IPS-20b (cell line): ENCODE results near the gene MYOM3.

Experiments used
- H3K27ac ChIP-seq: one replicate; pipeline ENCODE4 v1.5.1; 2013; ENCODE audit warnings: low read length
- H3K27me3 ChIP-seq: 2 replicates; pipeline ENCODE4 v1.6.1; 2013; ENCODE audit warnings: mild to moderate bottlenecking, low read length, inconsistent platforms; ENCODE audit not compliant: insufficient read depth
- H3K36me3 ChIP-seq: 2 replicates; pipeline ENCODE4 v1.6.1; 2013; ENCODE audit warnings: low read depth, mild to moderate bottlenecking, inconsistent platforms, low read length, moderate library complexity; ENCODE audit not compliant: insufficient read depth
- H3K4me1 ChIP-seq: 2 replicates; pipeline ENCODE4 v1.6.1; 2013; ENCODE audit warnings: mild to moderate bottlenecking, control low read depth, inconsistent platforms, low read length, moderate library complexity; ENCODE audit not compliant: insufficient read depth
- H3K4me3 ChIP-seq: 2 replicates; pipeline ENCODE4 v1.5.1; 2013; ENCODE audit warnings: mild to moderate bottlenecking, low read length, inconsistent platforms
- H3K9ac ChIP-seq: 2 replicates; pipeline ENCODE4 v1.6.1; 2013; ENCODE audit warnings: low read depth, mild to moderate bottlenecking, inconsistent platforms, low read length, moderate library complexity
- H3K9me3 ChIP-seq: 2 replicates; pipeline ENCODE4 v1.6.1; 2013; ENCODE audit warnings: mild to moderate bottlenecking, low read depth, low read length, inconsistent platforms; ENCODE audit not compliant: insufficient read depth

MYOM3 gene

DNA sequence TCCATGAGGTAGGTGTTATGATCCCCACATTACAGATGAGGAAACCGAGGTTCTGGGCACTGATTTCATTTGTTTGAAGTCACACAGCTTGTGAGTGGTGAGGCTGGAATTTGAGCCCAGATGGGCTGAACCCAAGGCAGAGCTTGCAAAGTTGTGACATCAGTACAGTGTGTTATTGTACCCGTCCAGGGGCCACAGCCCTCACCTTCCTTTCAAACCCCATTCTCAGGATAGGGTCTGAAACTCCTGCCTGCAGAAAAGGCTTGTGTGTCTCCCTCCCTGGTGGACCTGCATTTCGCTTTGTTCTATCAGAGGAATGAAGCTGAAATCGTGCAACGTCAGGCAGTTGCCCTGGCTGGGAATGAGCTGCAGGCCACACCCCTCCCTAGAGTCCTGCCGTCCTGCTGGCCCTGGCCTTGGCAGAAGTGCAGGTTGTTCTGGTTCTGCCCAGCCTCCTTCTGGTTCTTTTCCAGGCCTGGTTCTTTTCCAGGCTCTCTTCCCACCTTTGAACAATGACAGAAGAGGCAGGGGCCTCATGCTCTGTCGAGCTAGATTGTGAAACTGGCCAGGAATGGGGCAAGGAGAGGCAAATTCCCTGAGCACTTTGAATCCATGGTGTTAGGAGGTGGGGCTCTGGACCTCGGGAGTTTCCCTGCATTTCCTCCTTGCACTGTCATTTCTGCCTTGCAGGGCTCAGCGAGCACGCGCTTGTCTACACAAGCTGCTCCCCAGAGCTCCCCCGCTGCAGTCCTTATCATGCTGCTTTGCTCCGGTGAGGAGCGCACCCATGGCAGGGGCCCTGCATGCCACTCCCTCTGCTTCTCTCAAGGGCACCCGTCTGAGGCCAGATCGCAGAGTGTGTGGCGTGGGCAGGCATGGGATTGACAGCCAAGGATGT is 8.2 kb upstream of the MYOM3 start:
- no peak overlapping the region for H3K9ac ChIP-seq
- H3K27ac ChIP-seq = no peak overlapping the region
- H3K9me3 ChIP-seq = no peaks in the 10 kb centered on the region
- no peaks in the 10 kb centered on the region for H3K27me3 ChIP-seq
- H3K4me3 ChIP-seq = no peak overlapping the region
- H3K4me1 ChIP-seq = no peaks in the 10 kb centered on the region
- H3K36me3 ChIP-seq = no peaks in the 10 kb centered on the region

DNA sequence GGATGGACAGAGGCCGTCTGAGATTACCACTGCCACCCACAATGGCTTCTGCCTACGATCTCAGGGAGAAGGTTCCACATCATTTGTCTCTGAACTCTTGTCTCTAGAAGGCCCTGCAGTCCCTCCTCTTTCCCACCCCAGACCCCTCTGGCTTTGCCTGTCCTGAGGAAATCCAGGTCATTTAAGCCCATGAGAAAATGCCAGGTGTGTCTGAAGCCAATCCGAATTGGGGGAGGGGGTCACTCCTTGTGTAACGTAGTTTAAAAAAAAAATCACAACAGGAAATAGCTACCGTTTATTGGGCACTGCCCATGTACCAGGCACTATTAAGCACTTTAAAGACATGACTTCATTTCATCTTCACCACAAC is 7.5 kb upstream of the MYOM3 start:
- no peak overlapping the region for H3K9ac ChIP-seq
- no peaks in the 10 kb centered on the region for H3K36me3 ChIP-seq
- no peaks in the 10 kb centered on the region for H3K9me3 ChIP-seq
- H3K4me1 ChIP-seq = no peaks in the 10 kb centered on the region; the same call in 1 of the 2 replicates
- no peaks in the 10 kb centered on the region for H3K27me3 ChIP-seq
- no peak overlapping the region for H3K27ac ChIP-seq
- H3K4me3 ChIP-seq = no peak overlapping the region

GRCh38 chr1:24118410-24119242 is 6.7 kb upstream of the MYOM3 start:
- no peak overlapping the region for H3K27ac ChIP-seq
- H3K9ac ChIP-seq = no peak overlapping the region
- no peaks in the 10 kb centered on the region for H3K36me3 ChIP-seq
- no peak overlapping the region for H3K4me3 ChIP-seq
- H3K4me1 ChIP-seq = no peaks in the 10 kb centered on the region; the same call in 1 of the 2 replicates
- no peaks in the 10 kb centered on the region for H3K9me3 ChIP-seq
- no peaks in the 10 kb centered on the region for H3K27me3 ChIP-seq

DNA sequence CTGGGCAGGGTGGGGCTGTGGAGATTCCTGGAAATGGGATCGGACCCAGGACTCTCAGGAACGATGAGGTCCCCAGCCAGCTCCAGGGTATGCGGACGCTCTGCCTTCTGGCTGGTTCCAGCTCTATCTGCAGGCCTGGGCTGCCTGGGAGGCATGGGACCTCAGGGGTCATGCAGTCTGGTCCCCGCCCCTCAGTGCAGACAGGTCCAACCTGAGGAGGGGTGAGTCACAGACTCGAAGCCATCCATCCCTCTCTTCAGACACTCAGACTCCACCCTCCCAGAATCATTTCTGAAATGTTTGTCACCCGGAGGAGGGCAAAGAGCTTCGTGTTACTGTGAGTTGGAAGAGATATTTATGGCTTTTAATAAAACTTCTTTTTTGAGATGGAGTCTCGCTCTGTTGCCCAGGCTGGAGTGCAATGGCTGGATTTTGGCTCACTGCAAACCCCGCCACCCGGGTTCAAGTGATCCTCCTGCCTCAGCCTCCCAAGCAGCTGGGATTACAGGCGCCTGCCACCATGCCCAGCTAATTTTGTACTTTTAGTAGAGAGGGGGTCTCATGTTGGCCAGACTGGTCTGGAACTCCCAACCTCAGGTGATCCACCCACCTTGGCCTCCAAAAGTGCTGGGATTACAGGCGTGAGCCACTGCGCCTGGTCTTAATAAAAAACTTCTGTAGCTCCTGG is 5.9 kb upstream of the MYOM3 start:
- Histone ChIP-seq H3K4me3 (no peak overlapping the region), H3K27me3 (no peaks in the 10 kb centered on the region), H3K9me3 (no peaks in the 10 kb centered on the region), H3K9ac (no peak overlapping the region), H3K4me1 (no peaks in the 10 kb centered on the region; the same call in 1 of the 2 replicates), H3K36me3 (no peaks in the 10 kb centered on the region), H3K27ac (no peak overlapping the region)

GRCh38 chr1:24117132-24117531 is 5.2 kb upstream of the MYOM3 start:
- 0 out of 2 replicates have a peak, but pooled peaks cover 3% of the 10 kb centered on the region for H3K27me3 ChIP-seq
- no peak overlapping the region for H3K9ac ChIP-seq
- H3K36me3 ChIP-seq = no peaks in the 10 kb centered on the region
- no peak overlapping the region for H3K27ac ChIP-seq
- H3K4me1 ChIP-seq = no peaks in the 10 kb centered on the region; the same call in 1 of the 2 replicates
- no peaks in the 10 kb centered on the region for H3K9me3 ChIP-seq
- no peak overlapping the region for H3K4me3 ChIP-seq

- H3K4me1 ChIP-seq = no peaks in the 10 kb centered on the region; the same call in 1 of the 2 replicates
- no peaks in the 10 kb centered on the region for H3K36me3 ChIP-seq
- no peaks in the 10 kb centered on the region for H3K9me3 ChIP-seq
- H3K27me3 ChIP-seq = peaks cover 8% of the 10 kb centered on the region; the same call in 1 of the 2 replicates
- H3K4me3 ChIP-seq = no peak overlapping the region
- no peak overlapping the region for H3K27ac ChIP-seq
- H3K9ac ChIP-seq = no peak overlapping the region
Observed at GRCh38 chr1:24114753-24115152, 2.8 kb upstream of the MYOM3 start.

GRCh38 chr1:24113641-24114033 is 1.7 kb upstream of the MYOM3 start:
- H3K27me3 ChIP-seq = peaks cover 8% of the 10 kb centered on the region; the same call in 1 of the 2 replicates
- no peaks in the 10 kb centered on the region; the same call in 1 of the 2 replicates for H3K4me1 ChIP-seq
- no peak overlapping the region for H3K27ac ChIP-seq

DNA sequence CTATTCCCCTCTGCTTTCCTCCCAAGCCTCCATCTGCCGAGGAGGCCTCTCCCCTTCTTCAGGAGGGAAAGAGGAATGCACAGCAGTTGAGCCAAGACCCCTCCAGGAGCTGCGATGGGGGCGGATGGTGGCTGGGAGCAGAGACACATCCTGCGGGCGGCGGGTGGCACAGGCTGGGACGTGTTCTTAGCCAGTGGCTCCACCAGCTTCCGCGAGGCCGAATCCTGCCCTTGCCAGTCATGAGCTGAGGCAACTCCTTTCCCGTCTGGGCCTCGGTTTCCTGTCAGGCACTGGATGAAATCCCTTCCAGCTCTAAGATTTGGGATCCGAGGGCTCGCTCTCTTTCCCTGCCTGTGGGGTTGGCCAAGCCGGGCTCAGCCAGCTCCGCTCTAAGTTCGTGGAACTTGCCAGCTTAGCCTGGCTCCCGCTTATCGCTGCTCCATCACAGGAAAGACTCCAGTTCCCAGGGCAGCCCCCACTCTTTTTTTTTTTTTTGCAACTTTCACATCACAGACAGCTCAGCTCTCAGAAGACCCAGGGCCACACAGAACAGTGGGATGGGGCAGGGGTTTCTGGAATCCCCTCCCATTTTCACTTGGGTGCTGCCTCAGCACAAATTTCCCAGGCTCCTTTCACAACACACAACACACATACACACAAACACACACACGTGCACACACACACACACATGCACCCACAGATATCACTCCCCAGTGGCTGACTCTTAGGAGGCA is 506 bp downstream of the MYOM3 start:
- H3K36me3 ChIP-seq = no peaks in the 10 kb centered on the region
- no peaks in the 10 kb centered on the region for H3K9me3 ChIP-seq
- H3K4me1 ChIP-seq = no peaks in the 10 kb centered on the region; the same call in 1 of the 2 replicates
- H3K27me3 ChIP-seq = peaks cover 8% of the 10 kb centered on the region; the same call in 1 of the 2 replicates
- no peak overlapping the region for H3K9ac ChIP-seq
- H3K27ac ChIP-seq = no peak overlapping the region
- H3K4me3 ChIP-seq = peak overlapping the region; percentile 50; the same call in 1 of the 2 replicates

More at GRCh38 chr1:24113641-24114033, 1.7 kb upstream of the MYOM3 start:
- H3K9ac ChIP-seq = no peak overlapping the region
- H3K9me3 ChIP-seq = no peaks in the 10 kb centered on the region
- H3K4me3 ChIP-seq = no peak overlapping the region
- no peaks in the 10 kb centered on the region for H3K36me3 ChIP-seq

GRCh38 chr1:24110642-24111261 is 1.2 kb downstream of the MYOM3 start:
- no peak overlapping the region for H3K9ac ChIP-seq
- no peaks in the 10 kb centered on the region; the same call in 1 of the 2 replicates for H3K4me1 ChIP-seq
- H3K4me3 ChIP-seq = no peak overlapping the region
- no peaks in the 10 kb centered on the region for H3K36me3 ChIP-seq
- peaks cover 8% of the 10 kb centered on the region; the same call in 1 of the 2 replicates for H3K27me3 ChIP-seq
- H3K27ac ChIP-seq = no peak overlapping the region
- H3K9me3 ChIP-seq = no peaks in the 10 kb centered on the region

GRCh38 chr1:24109686-24110475 is 2.1 kb downstream of the MYOM3 start:
- Histone ChIP-seq H3K4me3 (no peak overlapping the region), H3K36me3 (no peaks in the 10 kb centered on the region), H3K27ac (no peak overlapping the region), H3K4me1 (no peaks in the 10 kb centered on the region; the same call in 1 of the 2 replicates), H3K9ac (no peak overlapping the region), H3K9me3 (no peaks in the 10 kb centered on the region), H3K27me3 (peaks cover 8% of the 10 kb centered on the region; the same call in 1 of the 2 replicates)
